Psoas muscle (tissue), 8 donors: ENCODE results near the gene PHF21B. TPM values are rescaled to one million over a fixed set of nuclear protein-coding genes. Genes with fewer than 3 reads are reported as not detected.

Source experiments
- ATAC-seq, 4 donors: fragments of 200-7000 bp; cut with Tn5 transposase; one replicate each; pipeline ENCODE4 v1.9.1; 2020; ENCODE audit warnings: moderate library complexity in 3 of 4, mild to moderate bottlenecking in 2 of 4
- DNase-seq, 2 donors: peaks; one replicate each; pipeline ENCODE4 v3.0.0-alpha.2; 2020
- H3K27ac ChIP-seq: fragments of 200-600 bp; one replicate; pipeline ENCODE4 v1.8.0; 2022
- H3K27me3 ChIP-seq, 3 donors: fragments of 200-600 bp in 1 of 3; one replicate each; pipeline versions ENCODE4 v1.6.1 to v1.8.0; 2013 to 2022; ENCODE audit warnings: low read length in 2 of 3, mild to moderate bottlenecking in 2 of 3, moderate library complexity in 1 of 3; ENCODE audit not compliant: insufficient read depth in 3 of 3
- H3K36me3 ChIP-seq, 2 donors: fragments of 200-600 bp in 1 of 2; one replicate each; pipeline versions ENCODE4 v1.6.1 to v1.8.0; 2013 to 2022; ENCODE audit warnings: low read depth in 1 of 2, mild to moderate bottlenecking in 1 of 2, moderate library complexity in 1 of 2; ENCODE audit not compliant: insufficient read depth in 1 of 2
- H3K4me1 ChIP-seq: fragments of 200-600 bp; one replicate; pipeline ENCODE4 v1.8.0; 2022
- H3K4me3 ChIP-seq: fragments of 200-600 bp; one replicate; pipeline ENCODE4 v1.8.0; 2022; ENCODE audit warnings: mild to moderate bottlenecking
- H3K9me3 ChIP-seq: fragments of 200-600 bp; one replicate; pipeline ENCODE4 v1.8.0; 2022
- WGBS, 3 donors: extraction: QIAGEN DNeasy Blood & Tissue Kit; methylation state at CpG; one replicate each; pipeline versions ENCODE4 v1.1.6 to v1.1.7; 2013; 5-methylcytosine and 5-hydroxymethylcytosine counted together
- intact Hi-C, 2 donors: fragments of 100-400 bp; cut with DNase I; formaldehyde crosslinking; loops; one replicate each; pipeline versions ENCODE4 v1.11.0 to v1.14.2; 2022
- polyA plus RNA-seq, 3 donors: library from polyadenylated mRNA; stranded (reverse); fragments of 200-250 nt; gene quantifications; one replicate each; pipeline ENCODE4 v1.2.3, GENCODE V29; 2013
- total RNA-seq, 4 donors: library from RNA; stranded (reverse); fragmentation: NEBNext Ultra II Directional in 2 of 4; extraction: Animal tissue kit (Norgen Biotek cat#: 25700) in 2 of 4; gene quantifications; one replicate each; pipeline versions ENCODE4 v1.2.1 to v1.2.4, GENCODE V29; 2021 to 2023
- TF ChIP-seq, protein P1 (sequence below): fragments of 200-600 bp; IDR thresholded peaks from one replicate; pipeline ENCODE4 v1.8.0; 2022; ENCODE audit warnings: antibody characterized with exemption
- donor health status: healthy with polysubstance abuse.
- donor health status: DM: no; HTN: no; CAD: no; lungs with moderate emphysema.
- donor health status: Bipolar disorder and iron deficiency.
- donor health status: healthy.
- donor health status: DM: yes; HTN: yes; CAD: no.
- donor health status: DM: no; HTN: no; CAD: no.
- donor health status: DM: no; HTN: no; CAD: no.
- donor health status: DM: yes; HTN: yes; CAD: no.

PHF21B gene
- total and polyA plus RNA-seq, 7 donors = 0.03 to 0.58 (median 0.16) TPM; not detected in 1

GRCh38 chr22:44869196-44869595 is 140.6 kb downstream of the PHF21B start:
- 33 to 60% (median 38%) methylated on average over 7 of the region's 7 CpGs for WGBS, 3 donors
- TF ChIP-seq, protein P1, sequence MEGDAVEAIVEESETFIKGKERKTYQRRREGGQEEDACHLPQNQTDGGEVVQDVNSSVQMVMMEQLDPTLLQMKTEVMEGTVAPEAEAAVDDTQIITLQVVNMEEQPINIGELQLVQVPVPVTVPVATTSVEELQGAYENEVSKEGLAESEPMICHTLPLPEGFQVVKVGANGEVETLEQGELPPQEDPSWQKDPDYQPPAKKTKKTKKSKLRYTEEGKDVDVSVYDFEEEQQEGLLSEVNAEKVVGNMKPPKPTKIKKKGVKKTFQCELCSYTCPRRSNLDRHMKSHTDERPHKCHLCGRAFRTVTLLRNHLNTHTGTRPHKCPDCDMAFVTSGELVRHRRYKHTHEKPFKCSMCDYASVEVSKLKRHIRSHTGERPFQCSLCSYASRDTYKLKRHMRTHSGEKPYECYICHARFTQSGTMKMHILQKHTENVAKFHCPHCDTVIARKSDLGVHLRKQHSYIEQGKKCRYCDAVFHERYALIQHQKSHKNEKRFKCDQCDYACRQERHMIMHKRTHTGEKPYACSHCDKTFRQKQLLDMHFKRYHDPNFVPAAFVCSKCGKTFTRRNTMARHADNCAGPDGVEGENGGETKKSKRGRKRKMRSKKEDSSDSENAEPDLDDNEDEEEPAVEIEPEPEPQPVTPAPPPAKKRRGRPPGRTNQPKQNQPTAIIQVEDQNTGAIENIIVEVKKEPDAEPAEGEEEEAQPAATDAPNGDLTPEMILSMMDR = no peak
- Histone ChIP-seq H3K27ac (no peak overlapping the region), H3K9me3 (peaks cover 8% of the 10 kb centered on the region), H3K4me3 (no peak overlapping the region), H3K27me3 (no peaks in the 10 kb centered on the region), H3K4me1 (no peaks in the 10 kb centered on the region), H3K36me3 (no peaks in the 10 kb centered on the region)
- DNase-seq (no peak), ATAC-seq (no peak)
- intact Hi-C loops = no loop called here

DNA sequence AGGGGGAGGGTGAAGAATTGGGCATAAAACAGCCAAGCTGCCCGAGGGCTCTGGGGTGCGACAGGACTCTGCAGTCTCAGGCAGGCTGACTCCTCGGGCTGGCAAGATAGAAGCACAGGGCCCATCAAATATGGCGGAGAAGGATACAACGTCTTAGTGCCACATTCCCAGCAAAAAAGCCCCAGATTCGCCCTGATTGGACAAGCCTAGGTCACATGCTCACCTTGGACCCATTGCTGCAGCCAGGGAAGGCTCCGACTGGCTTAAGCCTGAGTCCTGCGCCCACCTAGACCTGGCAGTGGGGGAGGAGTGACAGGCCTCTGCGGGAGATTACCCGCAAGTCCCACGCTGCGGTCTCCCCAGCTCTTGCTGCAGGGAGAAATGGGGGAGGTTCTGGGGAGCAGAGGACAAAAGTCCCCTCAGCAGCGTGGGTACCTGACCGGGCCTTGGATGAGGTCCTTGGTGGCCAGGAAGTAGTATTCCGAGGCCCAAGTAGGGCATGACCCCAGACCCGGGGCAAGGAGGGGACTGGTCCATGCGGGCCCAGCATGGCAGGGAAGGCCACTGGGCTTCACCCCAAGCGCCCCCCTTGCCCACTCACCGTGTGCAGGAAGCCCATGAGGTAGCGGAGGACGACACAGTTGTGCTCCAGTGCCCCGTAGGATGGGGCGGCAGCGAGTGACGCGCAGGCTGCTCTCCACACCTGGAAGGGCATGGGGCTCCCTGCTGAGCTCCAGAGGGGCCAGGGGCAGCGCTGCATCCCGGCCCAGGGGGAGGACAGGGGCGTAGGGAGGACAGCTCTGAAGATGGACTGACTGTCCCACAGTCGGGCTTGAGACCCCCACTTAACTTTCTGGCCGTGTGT is 144.4 kb downstream of the PHF21B start:
- TF ChIP-seq, protein P1 = no peak
- Histone ChIP-seq H3K27me3 (no peaks in the 10 kb centered on the region), H3K27ac (no peak overlapping the region), H3K36me3 (no peaks in the 10 kb centered on the region), H3K4me1 (no peaks in the 10 kb centered on the region), H3K9me3 (no peaks in the 10 kb centered on the region), H3K4me3 (no peak overlapping the region)
- intact Hi-C loops = no loop called here
- DNase-seq = no peak
- WGBS, 3 donors = 84 to 90% (median 85%) methylated on average over 31 of the region's 31 CpGs
- ATAC-seq = no peak

- Histone ChIP-seq H3K9me3 (no peaks in the 10 kb centered on the region), H3K4me1 (no peaks in the 10 kb centered on the region), H3K4me3 (no peak overlapping the region), H3K36me3 (no peaks in the 10 kb centered on the region), H3K27ac (no peak overlapping the region), H3K27me3 (no peaks in the 10 kb centered on the region)
- ATAC-seq = no peak
- no peak for DNase-seq
- 87 to 88% (median 88%) methylated on average over 19 of the region's 19 CpGs for WGBS, 3 donors
- TF ChIP-seq, protein P1 = no peak
- intact Hi-C loops = no loop called here
Measured at GRCh38 chr22:44862981-44863860, 146.6 kb downstream of the PHF21B start.

DNA sequence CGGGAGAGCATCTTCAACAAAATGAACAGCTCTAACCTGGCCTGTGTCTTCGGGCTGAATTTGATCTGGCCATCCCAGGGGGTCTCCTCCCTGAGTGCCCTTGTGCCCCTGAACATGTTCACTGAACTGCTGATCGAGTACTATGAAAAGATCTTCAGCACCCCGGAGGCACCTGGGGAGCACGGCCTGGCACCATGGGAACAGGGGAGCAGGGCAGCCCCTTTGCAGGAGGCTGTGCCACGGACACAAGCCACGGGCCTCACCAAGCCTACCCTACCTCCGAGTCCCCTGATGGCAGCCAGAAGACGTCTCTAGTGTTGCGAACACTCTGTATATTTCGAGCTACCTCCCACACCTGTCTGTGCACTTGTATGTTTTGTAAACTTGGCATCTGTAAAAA is 147.5 kb downstream of the PHF21B start:
- 87 to 92% (median 89%) methylated on average over 11 of the region's 11 CpGs for WGBS, 3 donors
- no peak overlapping the region for H3K4me3 ChIP-seq
- H3K4me1 ChIP-seq = no peaks in the 10 kb centered on the region
- intact Hi-C loops = no loop called here
- H3K9me3 ChIP-seq = no peaks in the 10 kb centered on the region
- no peaks in the 10 kb centered on the region for H3K36me3 ChIP-seq
- TF ChIP-seq, protein P1 = no peak
- no peaks in the 10 kb centered on the region for H3K27me3 ChIP-seq
- DNase-seq (no peak), ATAC-seq (no peak)
- no peak overlapping the region for H3K27ac ChIP-seq
